GM12874 (cell line): ENCODE data around the gene PIGR.

Experiments used
- TF ChIP-seq, protein P1 (sequence below): IDR thresholded peaks from 2 replicates; pipeline ENCODE4 v1.5.1; 2011; ENCODE audit warnings: low read depth, mild to moderate bottlenecking, control low read depth, low read length, moderate library complexity; ENCODE audit not compliant: insufficient read depth

Gene PIGR

GRCh38 chr1:206893380-206893779, 52.9 kb downstream of the PIGR start:
- TF ChIP-seq, protein P1, sequence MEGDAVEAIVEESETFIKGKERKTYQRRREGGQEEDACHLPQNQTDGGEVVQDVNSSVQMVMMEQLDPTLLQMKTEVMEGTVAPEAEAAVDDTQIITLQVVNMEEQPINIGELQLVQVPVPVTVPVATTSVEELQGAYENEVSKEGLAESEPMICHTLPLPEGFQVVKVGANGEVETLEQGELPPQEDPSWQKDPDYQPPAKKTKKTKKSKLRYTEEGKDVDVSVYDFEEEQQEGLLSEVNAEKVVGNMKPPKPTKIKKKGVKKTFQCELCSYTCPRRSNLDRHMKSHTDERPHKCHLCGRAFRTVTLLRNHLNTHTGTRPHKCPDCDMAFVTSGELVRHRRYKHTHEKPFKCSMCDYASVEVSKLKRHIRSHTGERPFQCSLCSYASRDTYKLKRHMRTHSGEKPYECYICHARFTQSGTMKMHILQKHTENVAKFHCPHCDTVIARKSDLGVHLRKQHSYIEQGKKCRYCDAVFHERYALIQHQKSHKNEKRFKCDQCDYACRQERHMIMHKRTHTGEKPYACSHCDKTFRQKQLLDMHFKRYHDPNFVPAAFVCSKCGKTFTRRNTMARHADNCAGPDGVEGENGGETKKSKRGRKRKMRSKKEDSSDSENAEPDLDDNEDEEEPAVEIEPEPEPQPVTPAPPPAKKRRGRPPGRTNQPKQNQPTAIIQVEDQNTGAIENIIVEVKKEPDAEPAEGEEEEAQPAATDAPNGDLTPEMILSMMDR = no peak

GRCh38 chr1:206892351-206892984, 53.8 kb downstream of the PIGR start:
- TF ChIP-seq, protein P1 = no peak

DNA sequence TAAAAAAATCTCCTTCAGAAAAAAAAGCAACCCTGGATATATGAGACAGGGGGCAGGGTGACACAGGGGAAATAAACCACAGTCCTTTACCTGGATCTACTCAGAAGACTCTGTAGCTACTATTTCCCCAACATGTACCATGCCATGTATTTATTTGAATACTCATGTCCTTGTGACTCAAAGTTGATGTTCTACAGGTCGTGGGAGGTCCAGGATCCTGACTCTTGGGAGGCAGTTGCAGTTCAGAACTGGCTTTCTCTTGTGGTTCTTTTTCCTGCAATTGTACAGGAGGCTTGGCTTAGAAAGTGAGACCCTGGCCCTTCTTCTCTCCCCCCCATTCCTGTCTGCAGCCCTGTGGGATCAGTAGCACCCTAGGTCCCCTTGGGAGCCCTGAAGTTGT, 54.9 kb downstream of the PIGR start:
- TF ChIP-seq, protein P1 = no peak

DNA sequence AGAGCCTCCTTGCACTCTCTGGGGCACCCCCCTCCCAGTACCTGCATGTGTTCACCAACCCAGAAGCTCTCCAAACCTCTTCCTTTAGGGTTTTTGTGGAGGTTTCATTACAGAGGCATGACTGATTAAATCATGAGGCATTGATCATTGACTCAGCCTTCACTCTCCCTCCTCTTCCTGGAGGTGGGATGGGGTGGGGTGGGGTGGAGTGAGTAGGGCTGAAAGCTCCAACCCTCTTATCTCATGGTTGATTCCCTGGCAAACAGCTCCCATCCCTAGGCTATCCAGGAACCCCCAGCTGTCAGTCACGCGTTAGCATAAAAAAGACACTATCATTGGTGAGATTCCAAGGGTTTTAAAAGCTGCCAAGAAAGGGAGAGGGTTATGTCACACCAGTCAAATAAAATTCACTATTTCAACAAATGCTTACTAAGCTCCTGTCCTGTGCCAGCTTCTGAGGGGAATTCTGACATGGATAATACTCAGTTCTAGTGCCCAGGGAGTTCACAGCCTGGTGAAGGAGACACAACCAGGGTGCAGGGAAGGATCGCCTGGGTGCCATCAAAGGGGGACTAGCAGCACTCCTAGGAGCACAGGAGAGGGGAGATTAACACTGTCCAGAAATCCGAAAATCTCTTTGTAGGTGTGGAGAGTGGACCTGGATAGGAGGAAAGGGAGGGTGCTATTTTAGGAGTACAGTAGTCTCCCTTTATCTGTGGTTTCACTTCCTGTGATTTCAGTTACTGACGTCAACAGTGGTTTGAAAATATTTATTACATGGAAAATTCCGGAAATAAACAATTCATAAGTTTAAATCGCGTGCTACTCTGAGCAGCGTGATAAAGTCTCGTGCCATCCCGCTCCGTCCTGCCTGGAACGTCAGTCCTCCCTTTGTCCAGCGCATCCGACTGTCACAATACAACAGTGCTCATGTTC, 55.9 kb downstream of the PIGR start:
- TF ChIP-seq, protein P1 = no peak

- TF ChIP-seq, protein P1 = no peak
Measured at GRCh38 chr1:206887701-206888100, 58.6 kb downstream of the PIGR start.

- TF ChIP-seq, protein P1 = no peak
Measured at GRCh38 chr1:206886831-206887230, 59.4 kb downstream of the PIGR start.

DNA sequence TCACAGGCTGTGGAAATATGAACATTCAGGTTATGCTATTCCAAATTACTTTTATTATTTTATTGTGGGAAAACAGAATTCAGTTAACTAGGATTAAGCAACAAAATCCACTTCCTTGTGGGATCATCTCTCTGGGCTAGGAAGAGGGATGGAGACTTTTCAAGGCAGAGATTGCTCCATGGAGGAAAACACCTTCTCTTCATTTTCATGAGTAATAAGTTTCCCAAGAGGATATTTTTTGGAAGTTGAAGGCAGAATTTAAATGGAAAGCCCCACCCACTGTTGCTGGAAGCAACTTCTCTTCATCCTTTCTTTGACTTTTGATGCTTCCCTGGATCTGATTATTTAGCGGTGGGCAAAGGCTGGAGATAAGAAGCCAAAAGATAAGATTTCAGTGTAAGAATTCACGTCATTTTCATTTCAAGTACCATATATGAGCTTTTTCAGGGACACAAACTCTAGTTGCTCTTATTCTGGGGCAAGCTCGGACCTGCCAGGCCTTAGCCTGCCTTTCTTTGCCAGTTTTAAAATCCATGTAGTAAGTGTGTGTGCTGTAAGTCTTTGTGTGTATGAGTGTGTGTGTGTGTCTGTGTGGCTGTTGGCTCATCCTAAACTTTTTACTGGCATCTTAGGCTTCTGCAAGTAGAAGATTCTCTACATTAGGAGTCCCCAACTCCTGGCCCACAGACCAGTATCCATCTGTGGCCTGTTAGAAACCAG, 60.8 kb downstream of the PIGR start:
- TF ChIP-seq, protein P1 = no peak
